MCF 10A (cell line): Measurements from ENCODE around the gene RXRA. TPM values are rescaled to one million over a fixed set of nuclear protein-coding genes. Genes with fewer than 3 reads are reported as not detected.

Source experiments
- BruUV-seq: library from RNA; stranded (reverse); fragments of 400-500 nt; replicated peaks from 2 replicates; lab custom pipeline; 2021; lab: Mats Ljungman, UMichigan
- CTCF ChIA-PET: fragments of 300-600 bp; sonication (Branson Sonifier 250); formaldehyde crosslinking; extraction: SDS; loops from one replicate; lab custom pipeline; 2021; ENCODE audit warnings: antibody characterized with exemption, inconsistent platforms; lab: Yijun Ruan, JAX
- POLR2A ChIA-PET: fragments of 300-600, 350-650 bp; sonication (Branson Sonifier 250); formaldehyde crosslinking; extraction: SDS; loops from one replicate; lab custom pipeline; 2020; ENCODE audit warnings: antibody characterized with exemption, inconsistent platforms; lab: Yijun Ruan, JAX
- DNase-seq: peaks from one replicate; pipeline ENCODE4 v3.0.0-alpha.2; 2018; ENCODE audit not compliant: unreplicated experiment
- H3K27ac Mint-ChIP-seq: one replicate; pipeline ENCODE4 v1.8.0; 2022; ENCODE audit warnings: mild to moderate bottlenecking, low read depth, mixed read lengths; ENCODE audit not compliant: unreplicated experiment
- H3K27me3 Mint-ChIP-seq: one replicate; pipeline ENCODE4 v1.8.0; 2022; ENCODE audit warnings: mixed read lengths; ENCODE audit not compliant: insufficient read depth, unreplicated experiment
- H3K36me3 Mint-ChIP-seq: one replicate; pipeline ENCODE4 v1.8.0; 2022; ENCODE audit warnings: mild to moderate bottlenecking, moderate library complexity, mixed read lengths; ENCODE audit not compliant: insufficient read depth, unreplicated experiment
- H3K4me1 Mint-ChIP-seq: one replicate; pipeline ENCODE4 v1.8.0; 2022; ENCODE audit warnings: mixed read lengths; ENCODE audit not compliant: insufficient read depth, unreplicated experiment
- H3K4me3 Mint-ChIP-seq: one replicate; pipeline ENCODE4 v1.8.0; 2022; ENCODE audit warnings: mild to moderate bottlenecking, moderate library complexity, mixed read lengths; ENCODE audit not compliant: unreplicated experiment
- H3K9me3 Mint-ChIP-seq: one replicate; pipeline ENCODE4 v1.8.0; 2022; ENCODE audit warnings: mixed read lengths; ENCODE audit not compliant: unreplicated experiment
- CTCF ChIP-seq: fragments of 200-600 bp; IDR thresholded peaks from one replicate; pipeline ENCODE4 v1.8.0; 2022; ENCODE audit warnings: antibody characterized with exemption, mild to moderate bottlenecking; ENCODE audit not compliant: unreplicated experiment
- intact Hi-C: fragments of 100-400 bp; cut with micrococcal nuclease; formaldehyde crosslinking; loops from 2 replicates; pipeline ENCODE4 v1.14.1; 2022
- total RNA-seq: library from RNA; stranded (reverse); gene quantifications from 2 replicates; pipeline ENCODE4 v1.2.3, GENCODE V29; 2022

The RXRA gene
- total RNA-seq, 1 experiment from 2014 or later, result 65.5 TPM

- H3K4me3 Mint-ChIP-seq, result no peak overlapping the region
- no TSS peak for BruUV-seq
- H3K9me3 Mint-ChIP-seq, result no peaks in the 10 kb centered on the region
- H3K36me3 Mint-ChIP-seq, result no peaks in the 10 kb centered on the region
- DNase-seq, result no peak
- H3K4me1 Mint-ChIP-seq, result no peaks in the 10 kb centered on the region
- no peak for TF ChIP-seq CTCF
- peaks cover 12% of the 10 kb centered on the region for H3K27me3 Mint-ChIP-seq
- ChIA-PET POLR2A (no interaction called here), CTCF (no interaction called here)
- no peak overlapping the region for H3K27ac Mint-ChIP-seq
- intact Hi-C loops, result no loop called here
Observed at GRCh38 chr9:134295746-134296250, 30.5 kb upstream of the RXRA start.

- TF ChIP-seq CTCF, result no peak
- CTCF ChIA-PET, result no interaction called here
- no peak for DNase-seq
- BruUV-seq, result no TSS peak
- POLR2A ChIA-PET, result no interaction called here
- intact Hi-C loops, result no loop called here
- H3K9me3 Mint-ChIP-seq, result no peaks in the 10 kb centered on the region
- peaks cover 12% of the 10 kb centered on the region for H3K27me3 Mint-ChIP-seq
- no peak overlapping the region for H3K4me3 Mint-ChIP-seq
- H3K36me3 Mint-ChIP-seq, result no peaks in the 10 kb centered on the region
- H3K4me1 Mint-ChIP-seq, result no peaks in the 10 kb centered on the region
- H3K27ac Mint-ChIP-seq, result no peak overlapping the region
Observed at GRCh38 chr9:134296301-134297082, 29.8 kb upstream of the RXRA start.

GRCh38 chr9:134297083-134297410 lies 29.2 kb upstream of the RXRA start:
- Mint-ChIP-seq H3K27ac (no peak overlapping the region), H3K27me3 (peaks cover 12% of the 10 kb centered on the region), H3K4me3 (no peak overlapping the region), H3K9me3 (no peaks in the 10 kb centered on the region), H3K4me1 (no peaks in the 10 kb centered on the region), H3K36me3 (no peaks in the 10 kb centered on the region)
- BruUV-seq, result no TSS peak
- DNase-seq, result no peak
- no peak for TF ChIP-seq CTCF
- ChIA-PET POLR2A (no interaction called here), CTCF (no interaction called here)
- intact Hi-C loops, result no loop called here

- H3K9me3 Mint-ChIP-seq, result no peaks in the 10 kb centered on the region
- no peak overlapping the region for H3K4me3 Mint-ChIP-seq
- no peaks in the 10 kb centered on the region for H3K4me1 Mint-ChIP-seq
- H3K27ac Mint-ChIP-seq, result no peak overlapping the region
- DNase-seq, result no peak
- ChIA-PET POLR2A (no interaction called here), CTCF (no interaction called here)
- intact Hi-C loops, result no loop called here
- no peaks in the 10 kb centered on the region for H3K36me3 Mint-ChIP-seq
- no TSS peak for BruUV-seq
- peaks cover 12% of the 10 kb centered on the region for H3K27me3 Mint-ChIP-seq
- TF ChIP-seq CTCF, result no peak
Observed at GRCh38 chr9:134297576-134297975, 28.7 kb upstream of the RXRA start.
